GM12878 (cell line): ENCODE data around the gene DOCK2. TPM values are rescaled to one million over a fixed set of nuclear protein-coding genes. Genes with fewer than 3 reads are reported as not detected.

Experiments
- ATAC-seq: fragments of 200-7000 bp; cut with Tn5 transposase; 3 replicates; pipeline ENCODE4 v1.9.1; 2020; ENCODE audit warnings: mild to moderate bottlenecking, moderate library complexity
- BruUV-seq: library from RNA; stranded (reverse); fragments of 400-500 nt; replicated peaks from 2 replicates; lab custom pipeline; 2021; lab: Mats Ljungman, UMichigan
- CTCF ChIA-PET: fragments of 300-600 bp; sonication (Branson Sonifier 250); formaldehyde crosslinking; extraction: SDS; loops from one replicate; lab custom pipeline; 2021; ENCODE audit warnings: inconsistent platforms; lab: Yijun Ruan, JAX
- POLR2A ChIA-PET: fragments of 350-600 bp; formaldehyde crosslinking; extraction: SDS; loops from one replicate; lab custom pipeline; 2021; ENCODE audit warnings: inconsistent platforms; lab: Charles Lee
- RAD21 ChIA-PET: fragments of 300-600 bp; sonication (Branson Sonifier 250); formaldehyde crosslinking; loops from one replicate; lab custom pipeline; 2023; ENCODE audit warnings: antibody characterized with exemption; ENCODE audit not compliant: unreplicated experiment; lab: Charles Lee
- SMC1A ChIA-PET: fragments of 300-600 bp; sonication (Branson Sonifier 250); formaldehyde crosslinking; loops from one replicate; lab custom pipeline; 2023; ENCODE audit not compliant: unreplicated experiment, uncharacterized antibody; lab: Charles Lee
- DNase-seq: peaks from one replicate; pipeline ENCODE4 v3.0.0-alpha.2; 2011; ENCODE audit warnings: low read depth, low spot score
- FAIRE-seq: peaks from 3 replicates; lab custom pipeline; 2011; peaks lifted over from hg19 to GRCh38; lab: Jason Lieb, UNC
- H2AFZ ChIP-seq: 2 replicates; pipeline ENCODE4 v1.6.0; 2011; ENCODE audit warnings: low read depth, low read length, control low read depth; ENCODE audit not compliant: control insufficient read depth
- H3K27ac ChIP-seq: 2 replicates; pipeline ENCODE4 v1.5.1; 2011; ENCODE audit warnings: control low read depth; ENCODE audit not compliant: control insufficient read depth, insufficient read depth
- H3K27me3 ChIP-seq, 2 experiments: replicated peaks in 1 of 2; 2 replicates each; pipeline versions ENCODE4 v1.6.0 to v1.6.1; 2011; ENCODE audit warnings: low read length in 1 of 2; ENCODE audit not compliant: control insufficient read depth in 2 of 2, insufficient read depth in 2 of 2
- H3K36me3 ChIP-seq, 2 experiments: 2 replicates each; pipeline ENCODE4 v1.5.1; 2011; ENCODE audit warnings: low read length in 1 of 2; ENCODE audit not compliant: control insufficient read depth in 2 of 2, insufficient read depth in 2 of 2
- H3K4me1 ChIP-seq: 2 replicates; pipeline ENCODE4 v1.6.1; 2011; ENCODE audit warnings: mild to moderate bottlenecking, low read length, moderate library complexity, mixed read lengths; ENCODE audit not compliant: control insufficient read depth, insufficient read depth
- H3K4me2 ChIP-seq: 2 replicates; pipeline ENCODE4 v1.6.0; 2011; ENCODE audit warnings: control low read depth; ENCODE audit not compliant: control insufficient read depth, insufficient read depth
- H3K4me3 ChIP-seq: fragments of 200-600 bp; sonication (generic); 2 replicates; pipeline ENCODE4 v1.5.1; 2016
- H3K79me2 ChIP-seq: 2 replicates; pipeline ENCODE4 v1.6.0; 2011; ENCODE audit warnings: low read length; ENCODE audit not compliant: control insufficient read depth, insufficient read depth
- H3K9ac ChIP-seq: 2 replicates; pipeline ENCODE4 v1.8.0; 2011; ENCODE audit warnings: low read length, control low read depth, mixed read lengths; ENCODE audit not compliant: control insufficient read depth, insufficient read depth
- H3K9me3 ChIP-seq: replicated peaks from 3 replicates; pipeline ENCODE4 v1.5.1; 2011; ENCODE audit warnings: mild to moderate bottlenecking, low read length; ENCODE audit not compliant: control insufficient read depth, insufficient read depth
- H4K20me1 ChIP-seq: 2 replicates; pipeline ENCODE4 v1.6.0; 2011; ENCODE audit not compliant: control insufficient read depth, insufficient read depth
- ATF3 ChIP-seq: IDR thresholded peaks from 2 replicates; pipeline ENCODE4 v1.6.1; 2011; ENCODE audit warnings: low read depth, mild to moderate bottlenecking, low read length, moderate library complexity, borderline replicate concordance; ENCODE audit errors: extremely low read depth
- ATF7 ChIP-seq: fragments of 450-650 bp; IDR thresholded peaks from 2 replicates; pipeline ENCODE4 v1.6.1; 2016; ENCODE audit warnings: low read depth, mild to moderate bottlenecking
- KAT2A ChIP-seq: conservative IDR thresholded peaks from 2 replicates; pipeline ENCODE4 v1.6.1; 2011; ENCODE audit warnings: low read depth, low read length; ENCODE audit not compliant: control insufficient read depth
- NFXL1 ChIP-seq: fragments of 450-650 bp; IDR thresholded peaks from 2 replicates; pipeline ENCODE4 v1.6.1; 2017; ENCODE audit warnings: antibody characterized with exemption, mild to moderate bottlenecking, borderline replicate concordance
- POLR2AphosphoS5 ChIP-seq: IDR thresholded peaks from 2 replicates; pipeline ENCODE4 v1.6.1; 2011; ENCODE audit warnings: mild to moderate bottlenecking, low read length, inconsistent platforms
- RCOR1 ChIP-seq: conservative IDR thresholded peaks from 2 replicates; pipeline ENCODE4 v1.6.1; 2012; ENCODE audit warnings: low read depth, low read length, improper control_type of control experiment
- STAT1 ChIP-seq: fragments of 450-650 bp; conservative IDR thresholded peaks from 2 replicates; pipeline ENCODE4 v1.6.1; 2014; ENCODE audit warnings: antibody characterized with exemption, mild to moderate bottlenecking
- ZBTB11 ChIP-seq: fragments of 450-650 bp; formaldehyde crosslinking; IDR thresholded peaks from 2 replicates; pipeline ENCODE4 v1.5.0; 2022; ENCODE audit warnings: mild to moderate bottlenecking, missing genetic modification characterization
- ZNF24 ChIP-seq: fragments of 450-650 bp; IDR thresholded peaks from 2 replicates; pipeline ENCODE4 v1.6.1; 2017; ENCODE audit warnings: antibody characterized with exemption, mild to moderate bottlenecking
- WGBS: methylation state at CpG from one replicate; pipeline ENCODE4 v1.1.6; 2016; ENCODE audit warnings: low lambda C conversion rate; ENCODE audit not compliant: insufficient replicate concordance, insufficient coverage; ENCODE audit errors: missing lambda C conversion rate; 5-methylcytosine and 5-hydroxymethylcytosine counted together
- in situ Hi-C: fragments of 300-500 bp; cut with MboI; formaldehyde crosslinking; loops from 9 replicates; pipeline ENCODE4 v1.14.3; 2018; ENCODE audit warnings: mixed read lengths
- intact Hi-C: fragments of 100-400 bp; cut with micrococcal nuclease; formaldehyde crosslinking; loops from one replicate; pipeline ENCODE4 v1.14.2; 2022; ENCODE audit not compliant: unreplicated experiment
- polyA plus RNA-seq, 11 experiments: library from polyadenylated mRNA; depleted of rRNA in 4 of 11; unstranded in 6 of 11; stranded (reverse) in 5 of 11; fragments of >200 nt; fragmentation: Nextera tagmentation in 4 of 11; fragmentation: Illumina TruSeq in 1 of 11; extraction: Ambion mirVana in 4 of 11; extraction: Trizol in 1 of 11; gene quantifications; 1 replicate in 1 of 11; 2 replicates in 10 of 11; pipeline versions ENCODE4 v1.2.1 to v1.2.3, GENCODE V29; 2011 to 2016; ENCODE audit warnings: inconsistent platforms in 2 of 11, missing spikeins in 2 of 11, low read depth in 1 of 11
- total RNA-seq, 4 experiments: library from RNA; depleted of rRNA in 3 of 4; stranded (reverse); fragments of >200 nt in 3 of 4; fragmentation: Illumina TruSeq in 1 of 4; extraction: Trizol in 1 of 4; gene quantifications; 2 replicates each; pipeline versions ENCODE4 v1.2.1 to v1.2.3, GENCODE V29; 2013 to 2021

DOCK2 gene
- total and polyA plus RNA-seq, 10 of the 15 experiments (the other 5 are each of a cell fraction or from before 2014, with no cell fraction given): 34.2 to 192 (median 118) TPM

DNA sequence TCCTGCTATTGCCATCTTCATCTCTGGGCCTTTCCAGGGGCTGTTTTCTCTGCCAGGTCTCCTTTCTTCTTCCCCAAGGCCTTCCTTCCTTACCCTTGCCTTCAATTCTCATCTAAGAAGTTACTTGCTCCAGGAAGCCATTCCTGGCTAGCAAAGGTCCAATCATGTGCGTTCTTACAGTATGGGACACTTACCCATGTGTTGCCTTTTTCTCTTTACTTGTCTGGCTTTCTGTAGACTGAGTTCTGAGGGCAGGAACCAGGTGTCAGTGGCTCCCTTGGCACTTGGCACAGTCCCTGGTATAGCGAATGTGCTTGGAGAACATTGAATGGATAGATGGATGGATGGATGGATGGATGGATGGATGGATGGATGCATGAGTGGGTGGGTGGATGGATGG is 478.9 kb downstream of the DOCK2 start:
- H3K4me2 ChIP-seq: no peak overlapping the region
- H3K9me3 ChIP-seq: no peaks in the 10 kb centered on the region
- no peaks in the 10 kb centered on the region for H3K4me1 ChIP-seq
- ATAC-seq (no peak), FAIRE-seq (no peak), DNase-seq (no peak)
- ChIA-PET SMC1A (no interaction called here), POLR2A (no interaction called here), RAD21 (no interaction called here), CTCF (no interaction called here)
- H3K9ac ChIP-seq: no peak overlapping the region
- H2AFZ ChIP-seq: no peak overlapping the region
- in situ Hi-C loops (no loop called here), intact Hi-C loops (no loop called here)
- no peaks in the 10 kb centered on the region for H4K20me1 ChIP-seq
- H3K79me2 ChIP-seq: no peaks in the 10 kb centered on the region
- H3K27ac ChIP-seq: no peak overlapping the region
- peaks cover under 1 to 1% of the 10 kb centered on the region in 2 experiments; a peak in 3 of 4 replicates for H3K27me3 ChIP-seq
- no peak overlapping the region for H3K4me3 ChIP-seq
- no peaks in the 10 kb centered on the region for H3K36me3 ChIP-seq
- BruUV-seq: no TSS peak
- WGBS: 3% methylated on average over 2 of the region's 2 CpGs
- TF ChIP-seq KAT2A: no peak
- no peak for TF ChIP-seq RCOR1
- no peak for TF ChIP-seq ZBTB11 (CRISPR knock-in tag)
- TF ChIP-seq NFXL1: no peak
- TF ChIP-seq ATF3: no peak
- no peak for TF ChIP-seq ZNF24
- TF ChIP-seq ATF7: no peak
- TF ChIP-seq POLR2AphosphoS5: no peak
- TF ChIP-seq STAT1: no peak
